ENCODE measurements around the gene GTF2IRD1.

GTF2IRD1 gene

GRCh38 chr7:74582447-74583039 is 128.8 kb downstream of the GTF2IRD1 start:
- Histone ChIP-seq H3K36me3 (ENCODE audit: control insufficient read depth, insufficient read depth, low read length) (peaks cover 4% of the 10 kb centered on the region), H3K9ac (ENCODE audit: low read depth, low read length) (no peak overlapping the region), H3K9me3 (ENCODE audit: control insufficient read depth, insufficient read depth, low read length) (no peaks in the 10 kb centered on the region), H3K4me3 (ENCODE audit: low read depth, low read length) (no peak overlapping the region), H3K4me1 (ENCODE audit: control insufficient read depth, insufficient read depth, low read length) (no peaks in the 10 kb centered on the region), H3K27me3 (ENCODE audit: control insufficient read depth, insufficient read depth, low read length) (no peaks in the 10 kb centered on the region)

- Histone ChIP-seq H3K4me3 (ENCODE audit: low read depth, low read length) (no peak overlapping the region), H3K27me3 (ENCODE audit: control insufficient read depth, insufficient read depth, low read length) (no peaks in the 10 kb centered on the region), H3K9ac (ENCODE audit: low read depth, low read length) (no peak overlapping the region), H3K4me1 (ENCODE audit: control insufficient read depth, insufficient read depth, low read length) (no peaks in the 10 kb centered on the region), H3K9me3 (ENCODE audit: control insufficient read depth, insufficient read depth, low read length) (no peaks in the 10 kb centered on the region), H3K36me3 (ENCODE audit: control insufficient read depth, insufficient read depth, low read length) (peaks cover 4% of the 10 kb centered on the region)
These were observed 129.9 kb downstream of the GTF2IRD1 start for GRCh38 chr7:74583630-74584029.

GRCh38 chr7:74584160-74584954 is 130.7 kb downstream of the GTF2IRD1 start:
- H3K9ac ChIP-seq (ENCODE audit: low read depth, low read length), result no peak overlapping the region
- no peaks in the 10 kb centered on the region for H3K9me3 ChIP-seq (ENCODE audit: control insufficient read depth, insufficient read depth, low read length)
- H3K4me1 ChIP-seq (ENCODE audit: control insufficient read depth, insufficient read depth, low read length), result no peaks in the 10 kb centered on the region
- peaks cover 7% of the 10 kb centered on the region for H3K36me3 ChIP-seq (ENCODE audit: control insufficient read depth, insufficient read depth, low read length)
- H3K4me3 ChIP-seq (ENCODE audit: low read depth, low read length), result no peak overlapping the region
- H3K27me3 ChIP-seq (ENCODE audit: control insufficient read depth, insufficient read depth, low read length), result no peaks in the 10 kb centered on the region

- H3K27me3 ChIP-seq (ENCODE audit: control insufficient read depth, insufficient read depth, low read length), result no peaks in the 10 kb centered on the region
- H3K9ac ChIP-seq (ENCODE audit: low read depth, low read length), result no peak overlapping the region
- no peaks in the 10 kb centered on the region for H3K9me3 ChIP-seq (ENCODE audit: control insufficient read depth, insufficient read depth, low read length)
- H3K4me1 ChIP-seq (ENCODE audit: control insufficient read depth, insufficient read depth, low read length), result no peaks in the 10 kb centered on the region
- peaks cover 12% of the 10 kb centered on the region for H3K36me3 ChIP-seq (ENCODE audit: control insufficient read depth, insufficient read depth, low read length)
- H3K4me3 ChIP-seq (ENCODE audit: low read depth, low read length), result no peak overlapping the region
These were observed 132.1 kb downstream of the GTF2IRD1 start for GRCh38 chr7:74585844-74586243.

- H3K9ac ChIP-seq (ENCODE audit: low read depth, low read length), result no peak overlapping the region
- H3K27me3 ChIP-seq (ENCODE audit: control insufficient read depth, insufficient read depth, low read length), result no peaks in the 10 kb centered on the region
- peaks cover 8% of the 10 kb centered on the region for H3K36me3 ChIP-seq (ENCODE audit: control insufficient read depth, insufficient read depth, low read length)
- H3K9me3 ChIP-seq (ENCODE audit: control insufficient read depth, insufficient read depth, low read length), result no peaks in the 10 kb centered on the region
- H3K4me1 ChIP-seq (ENCODE audit: control insufficient read depth, insufficient read depth, low read length), result no peaks in the 10 kb centered on the region
- H3K4me3 ChIP-seq (ENCODE audit: low read depth, low read length), result no peak overlapping the region
These were observed 132.8 kb downstream of the GTF2IRD1 start for GRCh38 chr7:74586258-74587175.

- no peaks in the 10 kb centered on the region for H3K4me1 ChIP-seq (ENCODE audit: control insufficient read depth, insufficient read depth, low read length)
- H3K4me3 ChIP-seq (ENCODE audit: low read depth, low read length), result no peak overlapping the region
- no peaks in the 10 kb centered on the region for H3K9me3 ChIP-seq (ENCODE audit: control insufficient read depth, insufficient read depth, low read length)
- H3K36me3 ChIP-seq (ENCODE audit: control insufficient read depth, insufficient read depth, low read length), result peaks cover 8% of the 10 kb centered on the region
- peak overlapping the region; percentile 61 for H3K9ac ChIP-seq (ENCODE audit: low read depth, low read length)
- no peaks in the 10 kb centered on the region for H3K27me3 ChIP-seq (ENCODE audit: control insufficient read depth, insufficient read depth, low read length)
These were observed 133.9 kb downstream of the GTF2IRD1 start for GRCh38 chr7:74587435-74588126.

GRCh38 chr7:74590813-74591212 is 137.1 kb downstream of the GTF2IRD1 start:
- Histone ChIP-seq H3K36me3 (ENCODE audit: control insufficient read depth, insufficient read depth, low read length) (peaks cover 17% of the 10 kb centered on the region), H3K4me1 (ENCODE audit: control insufficient read depth, insufficient read depth, low read length) (no peaks in the 10 kb centered on the region), H3K4me3 (ENCODE audit: low read depth, low read length) (no peak overlapping the region), H3K27me3 (ENCODE audit: control insufficient read depth, insufficient read depth, low read length) (no peaks in the 10 kb centered on the region), H3K9ac (ENCODE audit: low read depth, low read length) (no peak overlapping the region), H3K9me3 (ENCODE audit: control insufficient read depth, insufficient read depth, low read length) (no peaks in the 10 kb centered on the region)

- peaks cover 37% of the 10 kb centered on the region for H3K36me3 ChIP-seq (ENCODE audit: control insufficient read depth, insufficient read depth, low read length)
These were observed 144.9 kb downstream of the GTF2IRD1 start for GRCh38 chr7:74598558-74598957.

GRCh38 chr7:74599244-74599643 is 145.5 kb downstream of the GTF2IRD1 start:
- H3K4me1 ChIP-seq (ENCODE audit: control insufficient read depth, insufficient read depth, low read length), result no peaks in the 10 kb centered on the region
- peaks cover 37% of the 10 kb centered on the region for H3K36me3 ChIP-seq (ENCODE audit: control insufficient read depth, insufficient read depth, low read length)
- no peak overlapping the region for H3K9ac ChIP-seq (ENCODE audit: low read depth, low read length)
- H3K27me3 ChIP-seq (ENCODE audit: control insufficient read depth, insufficient read depth, low read length), result no peaks in the 10 kb centered on the region
- no peak overlapping the region for H3K4me3 ChIP-seq (ENCODE audit: low read depth, low read length)
- no peaks in the 10 kb centered on the region for H3K9me3 ChIP-seq (ENCODE audit: control insufficient read depth, insufficient read depth, low read length)

More at GRCh38 chr7:74598558-74598957, 144.9 kb downstream of the GTF2IRD1 start:
- Histone ChIP-seq H3K4me1 (ENCODE audit: control insufficient read depth, insufficient read depth, low read length) (no peaks in the 10 kb centered on the region), H3K9ac (ENCODE audit: low read depth, low read length) (no peak overlapping the region), H3K27me3 (ENCODE audit: control insufficient read depth, insufficient read depth, low read length) (no peaks in the 10 kb centered on the region), H3K9me3 (ENCODE audit: control insufficient read depth, insufficient read depth, low read length) (no peaks in the 10 kb centered on the region), H3K4me3 (ENCODE audit: low read depth, low read length) (no peak overlapping the region)

GRCh38 chr7:74604326-74605020 is 150.8 kb downstream of the GTF2IRD1 start:
- Histone ChIP-seq H3K27me3 (ENCODE audit: control insufficient read depth, insufficient read depth, low read length) (no peaks in the 10 kb centered on the region), H3K9ac (ENCODE audit: low read depth, low read length) (no peak overlapping the region), H3K9me3 (ENCODE audit: control insufficient read depth, insufficient read depth, low read length) (no peaks in the 10 kb centered on the region), H3K36me3 (ENCODE audit: control insufficient read depth, insufficient read depth, low read length) (peaks cover 18% of the 10 kb centered on the region), H3K4me3 (ENCODE audit: low read depth, low read length) (no peak overlapping the region), H3K4me1 (ENCODE audit: control insufficient read depth, insufficient read depth, low read length) (no peaks in the 10 kb centered on the region)
